A549 treated with CORT108297 at 1 μM for 4 hours (cell line): ENCODE data around the gene RRAGD. TPM values are rescaled to one million over a fixed set of nuclear protein-coding genes. Genes with fewer than 3 reads are reported as not detected.

Experiments
- total RNA-seq: library from RNA; stranded (reverse); fragments of 200-300 nt; extraction: Qiagen RNA extraction; gene quantifications from 5 replicates; pipeline ENCODE4 v1.2.3, GENCODE V29; 2022

RRAGD gene, protein sequence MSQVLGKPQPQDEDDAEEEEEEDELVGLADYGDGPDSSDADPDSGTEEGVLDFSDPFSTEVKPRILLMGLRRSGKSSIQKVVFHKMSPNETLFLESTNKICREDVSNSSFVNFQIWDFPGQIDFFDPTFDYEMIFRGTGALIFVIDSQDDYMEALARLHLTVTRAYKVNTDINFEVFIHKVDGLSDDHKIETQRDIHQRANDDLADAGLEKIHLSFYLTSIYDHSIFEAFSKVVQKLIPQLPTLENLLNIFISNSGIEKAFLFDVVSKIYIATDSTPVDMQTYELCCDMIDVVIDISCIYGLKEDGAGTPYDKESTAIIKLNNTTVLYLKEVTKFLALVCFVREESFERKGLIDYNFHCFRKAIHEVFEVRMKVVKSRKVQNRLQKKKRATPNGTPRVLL
- total RNA-seq, result 2.7 to 4.6 TPM (median 4.0 TPM) in 5 replicates

DNA sequence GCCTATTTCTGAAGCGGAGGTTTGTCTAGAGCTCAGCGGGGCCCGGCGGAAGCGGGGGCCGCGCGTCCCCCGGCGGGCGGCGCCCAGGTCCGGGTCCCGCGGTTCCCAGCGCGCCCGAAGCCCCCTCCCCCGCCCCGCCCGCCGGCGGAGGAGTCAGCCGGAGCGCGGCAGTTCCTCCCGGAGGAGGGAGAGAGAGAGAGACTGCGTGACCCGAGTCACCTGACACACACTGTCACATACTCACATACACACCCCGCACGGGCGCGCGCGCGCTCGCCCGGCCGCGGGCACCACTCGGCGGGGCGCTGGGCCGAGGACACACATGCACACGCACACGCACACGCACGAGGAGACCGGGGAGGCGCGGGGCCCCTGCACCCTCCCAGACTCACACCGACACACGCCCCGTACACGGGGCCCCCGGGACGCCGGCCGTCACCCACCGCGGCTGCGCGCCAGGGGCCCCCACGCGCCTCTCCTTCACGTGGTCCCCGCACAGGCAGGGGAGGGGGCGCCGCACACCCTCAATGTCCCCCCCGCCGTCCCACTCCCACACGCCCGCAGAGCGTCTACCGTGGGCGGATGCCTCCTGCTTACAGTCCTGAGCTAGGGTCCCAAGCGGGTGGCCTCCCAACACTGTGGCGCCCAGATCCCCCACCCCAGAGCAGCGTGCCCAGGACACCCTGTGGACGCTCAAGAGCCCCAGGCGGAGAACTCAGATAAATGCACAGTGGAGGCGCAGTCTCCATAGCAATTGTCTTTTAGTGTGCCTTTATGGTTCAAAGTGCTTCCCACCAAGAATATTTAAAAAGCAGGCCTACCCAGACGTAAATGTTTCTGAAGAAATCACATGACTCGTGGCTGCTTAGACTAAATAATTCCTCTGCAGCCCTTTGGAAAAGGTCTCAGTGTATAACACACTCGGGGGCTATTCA, at the start of gene RRAGD:
Gene RRAGD, minus strand, starts transcription at position 203 of the 935 bp plus-strand sequence. CDS start 280 bp downstream, outside the sequence.

DNA sequence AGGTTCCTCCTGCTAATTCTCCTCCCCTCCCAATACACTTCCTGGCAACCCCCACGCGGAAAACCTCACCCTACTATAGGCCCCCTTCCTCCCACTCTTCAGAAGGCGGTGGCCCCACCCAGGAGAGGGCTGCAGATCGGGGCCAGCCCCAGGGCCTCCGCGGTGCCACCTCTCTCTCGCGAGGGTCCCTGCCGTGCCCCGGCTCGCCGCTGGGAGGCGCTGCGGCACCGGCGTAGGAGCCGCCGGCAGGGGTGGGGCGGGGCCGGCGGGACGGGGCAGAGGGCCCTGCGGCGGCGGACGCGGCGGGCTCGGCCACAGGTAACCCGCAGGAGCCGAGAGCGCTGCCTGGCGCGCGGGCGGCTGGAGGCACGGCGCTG, 20.8 kb upstream of the RRAGD start, which contains the start of gene ANKRD6:
Gene ANKRD6, plus strand, starts transcription at position 278 of the 377 bp plus-strand sequence. CDS start 133,825 bp downstream, outside the sequence.

DNA sequence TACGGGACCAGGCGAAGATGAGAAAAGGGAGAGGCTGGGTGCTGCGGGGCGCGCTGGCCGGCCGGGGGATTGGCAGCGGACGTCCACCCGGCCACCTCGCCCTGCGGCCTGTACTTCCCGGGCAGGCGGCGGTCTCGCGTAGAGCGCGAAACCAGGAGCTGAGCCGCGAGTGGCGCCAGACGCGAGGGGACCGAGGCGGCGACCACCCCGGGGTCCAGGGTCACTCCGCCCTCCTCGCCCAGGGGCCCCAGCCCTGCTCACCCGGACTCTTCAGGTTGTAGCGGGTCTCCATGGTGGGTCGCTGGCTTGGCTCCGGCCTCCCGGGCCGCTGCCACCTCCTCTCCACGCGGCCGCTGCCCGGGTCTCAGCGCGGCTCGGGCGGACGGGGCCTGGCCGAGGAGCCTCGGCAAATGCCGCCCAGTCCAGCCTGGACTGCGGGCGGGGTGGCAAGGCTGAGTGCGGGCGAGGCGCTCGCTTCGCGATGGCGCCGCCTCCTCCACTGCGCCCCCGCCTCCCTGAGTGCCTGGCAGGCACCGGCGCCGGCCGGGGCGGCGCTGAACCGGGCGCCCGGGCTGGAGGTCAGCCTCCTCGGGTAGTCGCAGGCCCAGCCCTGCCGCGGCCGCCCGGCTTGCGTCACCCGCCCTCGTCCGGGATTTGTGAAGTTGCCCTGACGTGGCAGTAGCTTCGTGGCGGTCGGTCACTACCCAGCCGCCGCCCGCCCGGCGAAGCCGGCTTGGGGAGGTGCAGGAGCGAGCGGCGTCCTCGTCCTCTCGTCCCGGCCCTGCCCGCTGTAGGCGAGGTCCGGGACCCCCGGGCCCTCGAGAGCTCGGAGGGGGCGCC, 59.6 kb downstream of the RRAGD start, which contains the start of gene UBE2J1:
Gene UBE2J1, minus strand, starts transcription at position 445 of the 840 bp plus-strand sequence. Its CDS starts 153 bp downstream, at position 292.

DNA sequence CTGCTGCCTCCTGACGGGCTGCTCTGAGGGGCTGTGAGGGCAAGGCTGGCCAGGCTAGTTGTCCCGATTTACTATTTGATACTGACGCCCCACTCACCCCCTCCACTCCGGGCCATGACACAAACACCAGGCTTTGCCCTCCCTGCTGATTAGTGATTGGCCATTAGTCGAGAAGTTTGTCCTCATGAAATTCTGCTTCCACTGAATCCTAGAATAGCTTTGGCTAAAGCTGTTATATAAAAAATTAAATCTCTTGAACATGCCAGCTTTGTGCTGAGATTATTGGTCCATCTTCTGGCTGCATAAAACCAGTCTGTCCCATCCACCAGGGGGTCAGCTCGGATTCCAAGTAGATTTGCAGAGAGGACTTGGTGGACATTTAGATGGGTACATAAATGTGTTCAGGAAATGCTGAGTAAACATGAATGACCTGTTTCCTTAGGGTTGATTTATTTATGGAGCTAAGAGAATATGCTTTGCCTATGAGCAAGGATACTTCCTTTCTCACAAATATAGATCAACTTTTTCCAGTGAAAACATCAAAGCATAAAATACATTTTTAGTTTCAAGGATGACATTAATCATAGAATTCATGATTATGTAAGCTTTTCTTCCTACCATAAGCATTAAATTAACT, 96.7 kb downstream of the RRAGD start, which contains the start of gene GABRR2:
Gene GABRR2, minus strand, starts transcription at position 51 of the 637 bp plus-strand sequence. CDS start 134 bp downstream, outside the sequence.

Other genes starting within 250 kb of the RRAGD start
- not detected in 5 replicates for gene GABRR1, start 194.9 kb downstream of the RRAGD start, total RNA-seq
- 0.05 to 0.13 TPM in 2 of 5 replicates, not detected in the others for gene GABRR2, start 97.0 kb downstream of the RRAGD start, total RNA-seq
- 12.2 to 16.7 TPM (median 14.2 TPM) in 5 replicates for gene UBE2J1, start 59.6 kb downstream of the RRAGD start, total RNA-seq
- 1.3 to 1.8 TPM (median 1.6 TPM) in 5 replicates for gene ANKRD6, start 20.9 kb upstream of the RRAGD start, total RNA-seq
- gene LYRM2, start 226.5 kb upstream of the RRAGD start, total RNA-seq, result 29.0 to 38.2 TPM (median 30.6 TPM) in 5 replicates